HepG2 (cell line): ENCODE measurements around the gene GRM1. TPM values are rescaled to one million over a fixed set of nuclear protein-coding genes. Genes with fewer than 3 reads are reported as not detected.

ENCODE experiments used
- ATAC-seq: fragments of 200-7000 bp; cut with Tn5 transposase; 3 replicates; pipeline ENCODE4 v1.9.1; 2020; ENCODE audit warnings: mild to moderate bottlenecking, moderate library complexity
- BruUV-seq: library from RNA; stranded (reverse); fragments of 400-500 nt; replicated peaks from 2 replicates; lab custom pipeline; 2021; lab: Mats Ljungman, UMichigan
- CTCF ChIA-PET: fragments of 300-600 bp; formaldehyde crosslinking; extraction: SDS; loops from one replicate; lab custom pipeline; 2021; ENCODE audit warnings: low total read pairs, inconsistent platforms, low intra/inter-chr PET ratio; lab: Yijun Ruan, JAX
- POLR2A ChIA-PET: fragments of 350-600 bp; sonication (Branson Sonifier 250); formaldehyde crosslinking; loops from one replicate; lab custom pipeline; 2020; ENCODE audit warnings: antibody characterized with exemption, inconsistent platforms; lab: Yijun Ruan, JAX
- DNase-seq: peaks from one replicate; pipeline ENCODE4 v3.0.0-alpha.2; 2015; ENCODE audit warnings: low spot score
- FAIRE-seq: peaks from 3 replicates; lab custom pipeline; 2011; peaks lifted over from hg19 to GRCh38; lab: Jason Lieb, UNC
- H2AFZ ChIP-seq: one replicate; pipeline ENCODE4 v1.6.1; 2011; ENCODE audit warnings: low read length, inconsistent platforms
- H3K27ac ChIP-seq: fragments of 300-600 bp; 3 replicates; pipeline ENCODE4 v1.8.0; 2011; ENCODE audit warnings: mixed run types, mild to moderate bottlenecking, mixed read lengths, low read length, inconsistent platforms; ENCODE audit not compliant: insufficient read depth; ENCODE audit errors: extremely low read length
- H3K27me3 ChIP-seq, 2 experiments: fragments of 200-600 bp in 1 of 2; 2 replicates in 1 of 2; 3 replicates in 1 of 2; pipeline versions ENCODE4 v1.6.0 to v1.8.0; 2011; ENCODE audit warnings: low read length in 2 of 2, mild to moderate bottlenecking in 2 of 2, moderate library complexity in 2 of 2, inconsistent platforms in 1 of 2; ENCODE audit not compliant: insufficient read depth in 2 of 2, control insufficient read depth in 1 of 2
- H3K36me3 ChIP-seq, 2 experiments: fragments of 200-600 bp in 1 of 2; replicated peaks in 1 of 2; 2 replicates in 1 of 2; 3 replicates in 1 of 2; pipeline versions ENCODE4 v1.5.1 to v1.8.0; 2011; ENCODE audit warnings: low read length in 2 of 2, inconsistent platforms in 1 of 2; ENCODE audit not compliant: insufficient read depth in 2 of 2, control insufficient read depth in 1 of 2
- H3K4me1 ChIP-seq: 2 replicates; pipeline ENCODE4 v1.5.1; 2012; ENCODE audit warnings: low read length, inconsistent platforms; ENCODE audit not compliant: insufficient read depth
- H3K4me2 ChIP-seq: 2 replicates; pipeline ENCODE4 v1.6.0; 2011; ENCODE audit warnings: low read depth, low read length, inconsistent platforms
- H3K4me3 ChIP-seq, 3 experiments: fragments of 200-600 bp in 1 of 3; sonication (generic), shearing (Covaris generic) in 1 of 3; replicated peaks in 1 of 3; 2 replicates each; pipeline ENCODE4 v1.5.1; 2011 to 2016; ENCODE audit warnings: low read length in 3 of 3, inconsistent platforms in 2 of 3, low read depth in 2 of 3, mild to moderate bottlenecking in 2 of 3, control low read depth in 1 of 3, mixed read lengths in 1 of 3; ENCODE audit not compliant: insufficient read depth in 1 of 3
- H3K79me2 ChIP-seq: one replicate; pipeline ENCODE4 v1.6.1; 2011; ENCODE audit warnings: low read length, inconsistent platforms; ENCODE audit not compliant: insufficient read depth
- H3K9ac ChIP-seq: 2 replicates; pipeline ENCODE4 v1.6.0; 2011; ENCODE audit warnings: mild to moderate bottlenecking, low read depth, low read length, inconsistent platforms; ENCODE audit not compliant: insufficient read depth
- H3K9me3 ChIP-seq: 2 replicates; pipeline ENCODE4 v1.5.1; 2012; ENCODE audit warnings: mild to moderate bottlenecking, low read length
- H4K20me1 ChIP-seq: 2 replicates; pipeline ENCODE4 v1.6.0; 2011; ENCODE audit warnings: inconsistent platforms, mild to moderate bottlenecking, low read length, moderate library complexity; ENCODE audit not compliant: insufficient read depth
- ATF7 ChIP-seq, 2 experiments: fragments of 450-650 bp in 1 of 2; sonication (generic) in 1 of 2; formaldehyde crosslinking in 1 of 2; IDR thresholded peaks; 2 replicates each; pipeline versions ENCODE4 v1.4.0 to v1.6.1; 2016 to 2020; ENCODE audit warnings: antibody characterized with exemption in 1 of 2, mild to moderate bottlenecking in 1 of 2, missing genetic modification reagents in 1 of 2
- HNF4A ChIP-seq: sonication (generic); formaldehyde crosslinking; IDR thresholded peaks from 2 replicates; pipeline ENCODE4 v1.4.0; 2020; ENCODE audit warnings: missing genetic modification reagents
- MTF2 ChIP-seq: sonication (generic); formaldehyde crosslinking; IDR thresholded peaks from 2 replicates; pipeline ENCODE4 v1.5.0; 2020; ENCODE audit warnings: missing genetic modification reagents, borderline replicate concordance
- NAIF1 ChIP-seq: sonication (generic); formaldehyde crosslinking; IDR thresholded peaks from 2 replicates; pipeline ENCODE4 v1.5.0; 2020; ENCODE audit warnings: mild to moderate bottlenecking, missing genetic modification reagents, borderline replicate concordance
- NBN ChIP-seq: fragments of 450-650 bp; conservative IDR thresholded peaks from 2 replicates; pipeline ENCODE4 v1.6.1; 2017
- NFATC3 ChIP-seq: sonication (generic); formaldehyde crosslinking; IDR thresholded peaks from 2 replicates; pipeline ENCODE4 v1.5.1; 2020; ENCODE audit warnings: mild to moderate bottlenecking, missing genetic modification reagents
- NR2F1 ChIP-seq, 2 experiments: fragments of 450-650 bp in 1 of 2; formaldehyde crosslinking in 1 of 2; IDR thresholded peaks; 2 replicates each; pipeline versions ENCODE4 v1.5.0 to v1.6.1; 2016 to 2020; ENCODE audit warnings: mild to moderate bottlenecking in 1 of 2, missing compliant biosample characterization in 1 of 2, missing genetic modification reagents in 1 of 2, moderate library complexity in 1 of 2
- NR2F2 ChIP-seq: IDR thresholded peaks from 2 replicates; pipeline ENCODE4 v1.6.1; 2012; ENCODE audit warnings: low read depth, inconsistent platforms, borderline replicate concordance
- NR2F6 ChIP-seq, 2 experiments: IDR thresholded peaks; 2 replicates each; pipeline ENCODE4 v1.6.1; 2016; ENCODE audit warnings: antibody characterized with exemption in 1 of 2, mild to moderate bottlenecking in 1 of 2
- ZBTB2 ChIP-seq: sonication (generic); formaldehyde crosslinking; IDR thresholded peaks from 2 replicates; pipeline ENCODE4 v1.8.0; 2022; ENCODE audit warnings: low read depth, missing genetic modification reagents
- ZBTB21 ChIP-seq: sonication (generic); formaldehyde crosslinking; IDR thresholded peaks from 2 replicates; pipeline ENCODE4 v1.4.0; 2020; ENCODE audit warnings: missing genetic modification reagents
- ZNF33B ChIP-seq: sonication (generic); formaldehyde crosslinking; IDR thresholded peaks from 2 replicates; pipeline ENCODE4 v1.5.1; 2020; ENCODE audit warnings: mild to moderate bottlenecking, missing genetic modification reagents
- ZNF556 ChIP-seq: sonication (generic); formaldehyde crosslinking; IDR thresholded peaks from 2 replicates; pipeline ENCODE4 v1.4.0; 2020; ENCODE audit warnings: mild to moderate bottlenecking, missing genetic modification reagents, borderline replicate concordance
- ZNF576 ChIP-seq: sonication (generic); formaldehyde crosslinking; IDR thresholded peaks from 2 replicates; pipeline ENCODE4 v1.4.0; 2020; ENCODE audit warnings: mild to moderate bottlenecking, missing genetic modification reagents
- ZNF607 ChIP-seq: sonication (generic); formaldehyde crosslinking; IDR thresholded peaks from 2 replicates; pipeline ENCODE4 v1.5.1; 2020; ENCODE audit warnings: missing genetic modification reagents, mild to moderate bottlenecking, borderline replicate concordance
- ZNF614 ChIP-seq: IDR thresholded peaks from 2 replicates; pipeline ENCODE4 v1.6.1; 2018; ENCODE audit warnings: missing biosample characterization, missing genetic modification reagents, inconsistent platforms, borderline replicate concordance
- ZNF674 ChIP-seq: sonication (generic); formaldehyde crosslinking; IDR thresholded peaks from 2 replicates; pipeline ENCODE4 v1.5.0; 2020; ENCODE audit warnings: low read depth, mild to moderate bottlenecking, missing genetic modification reagents
- ZNF777 ChIP-seq: sonication (generic); formaldehyde crosslinking; IDR thresholded peaks from 2 replicates; pipeline ENCODE4 v1.4.0; 2020; ENCODE audit warnings: missing genetic modification reagents
- ZSCAN22 ChIP-seq: sonication (generic); formaldehyde crosslinking; IDR thresholded peaks from 2 replicates; pipeline ENCODE4 v1.4.0; 2020; ENCODE audit warnings: mild to moderate bottlenecking, missing genetic modification reagents
- WGBS: methylation state at CpG from one replicate; pipeline ENCODE4 v1.1.6; 2017; ENCODE audit warnings: low lambda C conversion rate; 5-methylcytosine and 5-hydroxymethylcytosine counted together
- in situ Hi-C: cut with HindIII; loops from 2 replicates; pipeline ENCODE4 v1.10.0; 2017; ENCODE audit warnings: low pct_unique_long_range_greater_than_20kb; ENCODE audit not compliant: extremely low pct_ligation_motif_present
- intact Hi-C: fragments of 100-400 bp; cut with micrococcal nuclease; formaldehyde crosslinking; loops from one replicate; pipeline ENCODE4 v1.10.0; 2022; ENCODE audit not compliant: unreplicated experiment
- polyA plus RNA-seq, 8 experiments: library from polyadenylated mRNA; depleted of rRNA in 3 of 8; stranded (reverse) in 7 of 8; unstranded in 1 of 8; fragments of >200 nt; fragmentation: Illumina TruSeq in 4 of 8; extraction: Trizol in 4 of 8; gene quantifications; 2 replicates each; pipeline versions ENCODE4 v1.2.1 to v1.2.3, GENCODE V29; 2011 to 2016; ENCODE audit warnings: low read depth in 4 of 8, missing spikeins in 1 of 8, mixed read lengths in 1 of 8; ENCODE audit not compliant: insufficient read depth in 1 of 8
- total RNA-seq, 5 experiments: library from RNA; depleted of rRNA; stranded (reverse); fragments of >200 nt; fragmentation: Illumina TruSeq; extraction: Trizol; gene quantifications; 2 replicates each; pipeline ENCODE4 v1.2.3, GENCODE V29; 2016; ENCODE audit warnings: low read depth in 1 of 5

GRM1 gene
- total and polyA plus RNA-seq, 2 of the 13 experiments (the other 11 are each of a cell fraction or from before 2014, with no cell fraction given): 0.09 TPM; not detected in 1

GRCh38 chr6:146258206-146258605, 229.3 kb downstream of the GRM1 start:
- no peak for FAIRE-seq
- intact Hi-C loops: no loop called here
- no peak for TF ChIP-seq ZNF576 (CRISPR knock-in tag)
- no peak for TF ChIP-seq ZNF777 (CRISPR knock-in tag)
- no peak for TF ChIP-seq NFATC3 (CRISPR knock-in tag)
- TF ChIP-seq NBN: no peak
- no peak for TF ChIP-seq ATF7 (IDR thresholded peaks at IDR 0.05)
- no peak for TF ChIP-seq ATF7 (CRISPR knock-in tag; IDR thresholded peaks at IDR 0.05)
- no peak for TF ChIP-seq HNF4A (CRISPR knock-in tag)
- no peak for TF ChIP-seq NR2F6 (IDR thresholded peaks at IDR 0.05)
- no peak for TF ChIP-seq NR2F6 (CRISPR knock-in tag; IDR thresholded peaks at IDR 0.05)
- TF ChIP-seq ZNF33B (CRISPR knock-in tag): no peak
- no peak for TF ChIP-seq NAIF1
- TF ChIP-seq ZNF556: no peak
- TF ChIP-seq ZBTB2 (CRISPR knock-in tag): no peak
- TF ChIP-seq NR2F2: no peak
- TF ChIP-seq ZNF607 (CRISPR knock-in tag): no peak
- no peak for TF ChIP-seq ZBTB21
- TF ChIP-seq ZSCAN22 (CRISPR knock-in tag): no peak
- TF ChIP-seq MTF2 (CRISPR knock-in tag): no peak
- no peak for TF ChIP-seq ZNF614 (CRISPR knock-in tag)
- TF ChIP-seq ZNF674: no peak
- TF ChIP-seq NR2F1 (CRISPR knock-in tag; IDR thresholded peaks at IDR 0.05): no peak

More at GRCh38 chr6:146258206-146258605, 229.3 kb downstream of the GRM1 start:
- no peak overlapping the region for H3K4me3 ChIP-seq
- H4K20me1 ChIP-seq: no peaks in the 10 kb centered on the region
- no peak overlapping the region for H2AFZ ChIP-seq
- H3K4me1 ChIP-seq: no peaks in the 10 kb centered on the region
- H3K79me2 ChIP-seq: no peaks in the 10 kb centered on the region
- BruUV-seq: no TSS peak
- H3K9ac ChIP-seq: no peak overlapping the region
- H3K27ac ChIP-seq: no peak overlapping the region
- no peaks in the 10 kb centered on the region for H3K9me3 ChIP-seq
- no peak overlapping the region for H3K4me2 ChIP-seq
- POLR2A ChIA-PET: no interaction called here
- no peaks in the 10 kb centered on the region for H3K27me3 ChIP-seq
- CTCF ChIA-PET: no interaction called here
- ATAC-seq (no peak), DNase-seq (no peak)
- H3K36me3 ChIP-seq: no peaks in the 10 kb centered on the region
- in situ Hi-C loops: no loop called here
- 0% methylated on average over 1 of the region's 1 CpG for WGBS
